SU-DHL-6 (cell line): ENCODE results near the gene ZBTB37.

ENCODE experiments used
- H2AFZ ChIP-seq: fragments of 200-600 bp; sonication (generic); 2 replicates; pipeline ENCODE4 v1.6.1; 2014; ENCODE audit warnings: low read depth, mild to moderate bottlenecking, moderate library complexity, mixed read lengths, antibody characterized with exemption, low read length; ENCODE audit not compliant: severe bottlenecking
- H3F3A ChIP-seq: fragments of 200-600 bp; shearing (Covaris generic); 2 replicates; pipeline ENCODE4 v1.6.0; 2016; ENCODE audit warnings: antibody characterized with exemption, mild to moderate bottlenecking; ENCODE audit not compliant: insufficient read depth
- H3K27ac ChIP-seq: fragments of 200-600 bp; sonication (generic); 2 replicates; pipeline ENCODE4 v1.5.1; 2016; ENCODE audit warnings: low read depth, mild to moderate bottlenecking, low read length, moderate library complexity, mixed read lengths
- H3K27me3 ChIP-seq: fragments of 200-600 bp; sonication (generic), shearing (Covaris generic); 2 replicates; pipeline ENCODE4 v1.6.0; 2014; ENCODE audit warnings: mild to moderate bottlenecking, low read length
- H3K36me3 ChIP-seq: fragments of 200-600 bp; sonication (generic); 2 replicates; pipeline ENCODE4 v1.6.1; 2014; ENCODE audit warnings: mild to moderate bottlenecking, low read length, mixed read lengths
- H3K4me2 ChIP-seq: fragments of 300-600, 200-600 bp; shearing (Covaris generic), sonication (generic); 2 replicates; pipeline ENCODE4 v1.6.0; 2014; ENCODE audit warnings: low read length, low read depth, mild to moderate bottlenecking; ENCODE audit not compliant: poor library complexity, severe bottlenecking
- H3K4me3 ChIP-seq: fragments of 200-600 bp; sonication (generic); 2 replicates; pipeline ENCODE4 v1.5.1; 2014; ENCODE audit warnings: antibody characterized with exemption, low read length, mild to moderate bottlenecking, mixed read lengths; ENCODE audit not compliant: insufficient read depth, poor library complexity, severe bottlenecking
- H3K79me2 ChIP-seq: fragments of 200-600 bp; sonication (generic); 2 replicates; pipeline ENCODE4 v1.6.1; 2014; ENCODE audit warnings: mild to moderate bottlenecking, low read length, moderate library complexity; ENCODE audit not compliant: insufficient read depth
- H3K9ac ChIP-seq: fragments of 200-600 bp; sonication (generic); 2 replicates; pipeline ENCODE4 v1.7.0; 2014; ENCODE audit warnings: mild to moderate bottlenecking, low read length
- H3K9me2 ChIP-seq: fragments of 200-600 bp; sonication (generic); replicated peaks from 2 replicates; pipeline ENCODE4 v1.6.1; 2014; ENCODE audit warnings: low read length; ENCODE audit not compliant: insufficient read depth
- H3K9me3 ChIP-seq: fragments of 200-600 bp; sonication (generic); 2 replicates; pipeline ENCODE4 v1.6.1; 2014; ENCODE audit warnings: low read length, mixed read lengths; ENCODE audit not compliant: insufficient read depth
- H4K20me1 ChIP-seq: fragments of 200-600 bp; sonication (generic); 2 replicates; pipeline ENCODE4 v1.6.1; 2014; ENCODE audit warnings: low read depth, mild to moderate bottlenecking, antibody characterized with exemption, low read length, moderate library complexity, mixed read lengths
- EZH2phosphoT487 ChIP-seq: fragments of 200-600 bp; sonication (generic), shearing (Covaris generic); conservative IDR thresholded peaks from 2 replicates; pipeline ENCODE4 v1.6.1; 2018; ENCODE audit warnings: mild to moderate bottlenecking, antibody characterized with exemption, low read length, moderate library complexity, mixed read lengths
- TF ChIP-seq, protein P1 (sequence below): fragments of 200-600 bp; sonication (generic); IDR thresholded peaks from one replicate; pipeline ENCODE4 v1.5.1; 2017; ENCODE audit warnings: antibody characterized with exemption, mild to moderate bottlenecking, low read length, moderate library complexity; ENCODE audit not compliant: insufficient read depth, poor library complexity, severe bottlenecking

The ZBTB37 gene

DNA sequence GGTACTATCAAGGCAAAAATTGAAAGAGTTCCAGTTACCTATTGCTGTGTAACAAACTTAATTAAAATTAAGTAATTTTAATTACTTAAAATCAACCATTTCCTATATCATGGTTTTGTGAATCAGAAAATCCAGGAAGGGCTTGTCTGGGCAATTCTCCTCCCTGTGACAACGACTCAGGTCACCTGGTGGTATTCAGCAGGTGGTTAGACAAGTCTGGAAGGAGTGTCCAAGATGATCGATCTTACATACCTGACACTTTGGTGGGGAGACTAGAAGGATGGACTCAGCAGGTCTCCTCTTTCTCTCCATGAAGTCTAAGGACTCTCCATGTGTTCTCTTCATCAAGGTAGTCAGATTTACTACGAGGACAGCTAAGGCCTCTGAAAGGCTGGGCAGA lies 26.0 kb downstream of the ZBTB37 start:
- no peaks in the 10 kb centered on the region for H3K36me3 ChIP-seq
- H3K9me3 ChIP-seq = no peaks in the 10 kb centered on the region
- no peak overlapping the region for H3K9ac ChIP-seq
- H3K27ac ChIP-seq = no peak overlapping the region
- H3K27me3 ChIP-seq = no peaks in the 10 kb centered on the region
- no peak overlapping the region for H3K4me2 ChIP-seq
- no peaks in the 10 kb centered on the region for H4K20me1 ChIP-seq
- no peaks in the 10 kb centered on the region for H3K79me2 ChIP-seq
- H3K4me3 ChIP-seq = no peak overlapping the region
- no peaks in the 10 kb centered on the region for H3K9me2 ChIP-seq
- H3F3A ChIP-seq = no peaks in the 10 kb centered on the region
- TF ChIP-seq, protein P1, sequence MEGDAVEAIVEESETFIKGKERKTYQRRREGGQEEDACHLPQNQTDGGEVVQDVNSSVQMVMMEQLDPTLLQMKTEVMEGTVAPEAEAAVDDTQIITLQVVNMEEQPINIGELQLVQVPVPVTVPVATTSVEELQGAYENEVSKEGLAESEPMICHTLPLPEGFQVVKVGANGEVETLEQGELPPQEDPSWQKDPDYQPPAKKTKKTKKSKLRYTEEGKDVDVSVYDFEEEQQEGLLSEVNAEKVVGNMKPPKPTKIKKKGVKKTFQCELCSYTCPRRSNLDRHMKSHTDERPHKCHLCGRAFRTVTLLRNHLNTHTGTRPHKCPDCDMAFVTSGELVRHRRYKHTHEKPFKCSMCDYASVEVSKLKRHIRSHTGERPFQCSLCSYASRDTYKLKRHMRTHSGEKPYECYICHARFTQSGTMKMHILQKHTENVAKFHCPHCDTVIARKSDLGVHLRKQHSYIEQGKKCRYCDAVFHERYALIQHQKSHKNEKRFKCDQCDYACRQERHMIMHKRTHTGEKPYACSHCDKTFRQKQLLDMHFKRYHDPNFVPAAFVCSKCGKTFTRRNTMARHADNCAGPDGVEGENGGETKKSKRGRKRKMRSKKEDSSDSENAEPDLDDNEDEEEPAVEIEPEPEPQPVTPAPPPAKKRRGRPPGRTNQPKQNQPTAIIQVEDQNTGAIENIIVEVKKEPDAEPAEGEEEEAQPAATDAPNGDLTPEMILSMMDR = no peak
- no peak for TF ChIP-seq EZH2phosphoT487
- H2AFZ ChIP-seq = no peak overlapping the region

DNA sequence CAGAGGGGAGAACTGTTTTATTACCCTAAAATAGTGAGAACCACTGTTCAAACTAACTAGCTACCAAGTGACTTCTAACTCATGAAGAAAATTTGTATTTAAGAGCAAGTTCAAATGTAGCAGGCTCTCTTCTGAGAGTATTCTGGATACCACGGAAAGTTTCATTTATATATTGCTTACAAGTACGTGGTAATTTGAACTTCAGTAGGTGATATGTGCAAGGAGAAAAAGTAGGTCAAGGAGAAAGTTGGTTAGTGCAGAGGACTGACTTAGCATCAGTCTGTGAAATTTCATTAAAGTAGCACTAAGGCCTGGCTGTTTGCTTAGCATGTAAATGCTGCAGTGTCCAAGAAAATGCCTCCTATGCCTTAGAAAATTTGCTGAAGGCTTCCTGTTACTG lies 32.2 kb downstream of the ZBTB37 start:
- no peaks in the 10 kb centered on the region for H3K27me3 ChIP-seq
- H4K20me1 ChIP-seq = no peaks in the 10 kb centered on the region
- no peaks in the 10 kb centered on the region for H3F3A ChIP-seq
- H3K9ac ChIP-seq = no peak overlapping the region
- no peak for TF ChIP-seq EZH2phosphoT487
- TF ChIP-seq, protein P1 = no peak
- no peaks in the 10 kb centered on the region for H3K79me2 ChIP-seq
- no peak overlapping the region for H3K4me2 ChIP-seq
- no peak overlapping the region for H2AFZ ChIP-seq
- no peaks in the 10 kb centered on the region for H3K36me3 ChIP-seq
- H3K4me3 ChIP-seq = no peak overlapping the region
- no peaks in the 10 kb centered on the region for H3K9me3 ChIP-seq
- no peaks in the 10 kb centered on the region for H3K9me2 ChIP-seq
- H3K27ac ChIP-seq = no peak overlapping the region

DNA sequence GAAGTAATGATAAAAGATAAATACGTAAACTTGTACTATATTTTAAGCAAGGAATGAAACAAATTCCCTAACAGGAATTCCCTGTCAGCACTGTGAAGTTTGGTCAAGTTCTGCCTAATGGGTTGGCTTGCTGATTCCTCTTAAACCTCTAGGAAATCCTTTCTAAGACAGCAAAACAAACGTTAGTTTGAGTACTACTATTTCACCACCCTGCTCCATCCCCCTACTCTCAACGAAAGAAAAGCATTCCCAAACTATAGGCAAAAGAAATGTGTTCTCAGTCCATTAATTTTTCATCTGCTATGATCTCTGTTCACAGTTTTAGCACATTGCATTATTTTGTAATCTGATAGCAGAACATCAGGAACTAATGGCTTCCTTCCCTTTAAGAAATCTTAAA lies 32.8 kb downstream of the ZBTB37 start:
- Histone ChIP-seq H3K4me2 (no peak overlapping the region), H3K36me3 (no peaks in the 10 kb centered on the region), H3K9me3 (no peaks in the 10 kb centered on the region), H3K9me2 (no peaks in the 10 kb centered on the region), H4K20me1 (no peaks in the 10 kb centered on the region), H3F3A (no peaks in the 10 kb centered on the region), H3K9ac (no peak overlapping the region), H3K27me3 (no peaks in the 10 kb centered on the region), H3K27ac (no peak overlapping the region), H2AFZ (no peak overlapping the region), H3K79me2 (no peaks in the 10 kb centered on the region), H3K4me3 (no peak overlapping the region)
- TF ChIP-seq, protein P1 = no peak
- TF ChIP-seq EZH2phosphoT487 = no peak
